H1 (cell line): Measurements from ENCODE around the gene PPARD. TPM values are rescaled to one million over a fixed set of nuclear protein-coding genes. Genes with fewer than 3 reads are reported as not detected.

Experiments used
- CTCF ChIA-PET: fragments of 300-600 bp; sonication (Branson Sonifier 250); formaldehyde crosslinking; loops from one replicate; lab custom pipeline; 2021; ENCODE audit not compliant: partially characterized antibody; lab: Charles Lee
- POLR2A ChIA-PET: fragments of 300-600 bp; sonication (Branson Sonifier 250); formaldehyde crosslinking; loops from one replicate; lab custom pipeline; 2021; ENCODE audit warnings: inconsistent platforms; ENCODE audit not compliant: partially characterized antibody; lab: Charles Lee
- DNase-seq, 2 experiments: peaks; one replicate each; pipeline versions ENCODE4 v3.0.0 to v3.0.0-alpha.2; 2010 to 2022; ENCODE audit warnings: low spot score in 2 of 2, low read depth in 1 of 2, mixed read lengths in 1 of 2
- FAIRE-seq: peaks from 2 replicates; lab custom pipeline; 2011; peaks lifted over from hg19 to GRCh38; lab: Jason Lieb, UNC
- H2AFZ ChIP-seq: 2 replicates; pipeline ENCODE4 v1.8.1; 2012; ENCODE audit warnings: low read length, inconsistent platforms
- H2AK5ac ChIP-seq: 2 replicates; pipeline ENCODE4 v1.6.1; 2013; ENCODE audit warnings: low read depth, low read length
- H2BK120ac ChIP-seq: replicated peaks from 2 replicates; pipeline ENCODE3; 2013; ENCODE audit warnings: low read depth, low read length, inconsistent platforms
- H2BK12ac ChIP-seq: 2 replicates; pipeline ENCODE4 v1.6.1; 2013; ENCODE audit warnings: low read depth, low read length
- H2BK15ac ChIP-seq: 2 replicates; pipeline ENCODE4 v1.6.1; 2013; ENCODE audit warnings: low read length
- H2BK20ac ChIP-seq: 2 replicates; pipeline ENCODE4 v1.6.1; 2013; ENCODE audit warnings: low read length
- H2BK5ac ChIP-seq: 2 replicates; pipeline ENCODE4 v1.6.1; 2013; ENCODE audit warnings: low read depth, low read length
- H3K14ac ChIP-seq: 2 replicates; pipeline ENCODE4 v1.6.1; 2013; ENCODE audit warnings: inconsistent platforms; ENCODE audit not compliant: insufficient read length
- H3K18ac ChIP-seq: 2 replicates; pipeline ENCODE4 v1.6.1; 2013; ENCODE audit warnings: low read length; ENCODE audit errors: extremely low read depth
- H3K23ac ChIP-seq: 2 replicates; pipeline ENCODE4 v1.6.1; 2013; ENCODE audit warnings: inconsistent platforms; ENCODE audit not compliant: insufficient read length
- H3K23me2 ChIP-seq: 2 replicates; pipeline ENCODE4 v1.6.1; 2013; ENCODE audit warnings: low read depth, low read length
- H3K27ac ChIP-seq: 2 replicates; pipeline ENCODE4 v1.6.1; 2011; ENCODE audit warnings: low read depth, low read length, inconsistent platforms
- H3K27me3 ChIP-seq, 4 experiments: replicated peaks in 1 of 4; 1 replicate in 1 of 4; 2 replicates in 3 of 4; pipeline versions ENCODE4 v1.6.1 to v1.8.1; 2011 to 2013; ENCODE audit warnings: low read length in 3 of 4, mild to moderate bottlenecking in 3 of 4, inconsistent platforms in 2 of 4, mixed read lengths in 2 of 4, moderate library complexity in 1 of 4; ENCODE audit not compliant: control insufficient read depth in 3 of 4, insufficient read depth in 3 of 4; ENCODE audit errors: extremely low read depth in 1 of 4
- H3K36me3 ChIP-seq, 4 experiments: 2 replicates each; pipeline versions ENCODE4 v1.6.1 to v1.8.1; 2011 to 2013; ENCODE audit warnings: mild to moderate bottlenecking in 4 of 4, low read length in 3 of 4, moderate library complexity in 2 of 4, control low read depth in 1 of 4, inconsistent platforms in 1 of 4; ENCODE audit not compliant: insufficient read depth in 4 of 4, control insufficient read depth in 2 of 4
- H3K4ac ChIP-seq: replicated peaks from 2 replicates; pipeline ENCODE3; 2013; ENCODE audit warnings: low read length, low read depth, mixed read lengths, inconsistent platforms; ENCODE audit not compliant: insufficient read length
- H3K4me1 ChIP-seq, 4 experiments: replicated peaks in 1 of 4; 1 replicate in 1 of 4; 2 replicates in 3 of 4; pipeline versions ENCODE4 v1.6.1 to v1.8.1; 2011 to 2013; ENCODE audit warnings: low read length in 3 of 4, inconsistent platforms in 2 of 4, mixed read lengths in 1 of 4; ENCODE audit not compliant: insufficient read depth in 4 of 4, control insufficient read depth in 3 of 4
- H3K4me2 ChIP-seq, 2 experiments: 2 replicates each; pipeline versions ENCODE4 v1.6.1 to v1.8.1; 2011 to 2013; ENCODE audit warnings: low read depth in 2 of 2, low read length in 2 of 2, control low read depth in 1 of 2, inconsistent platforms in 1 of 2, mild to moderate bottlenecking in 1 of 2; ENCODE audit not compliant: insufficient read depth in 1 of 2
- H3K4me3 ChIP-seq, 4 experiments: fragments of 200-600, 300-600 bp in 1 of 4; sonication (generic), shearing (Covaris generic), sonication (Bioruptor Twin) in 1 of 4; 2 replicates each; pipeline versions ENCODE4 v1.5.1 to v1.8.1; 2011 to 2016; ENCODE audit warnings: low read length in 4 of 4, low read depth in 3 of 4, control low read depth in 2 of 4, inconsistent platforms in 2 of 4, mild to moderate bottlenecking in 2 of 4, mixed read lengths in 1 of 4, moderate library complexity in 1 of 4; ENCODE audit not compliant: insufficient read depth in 2 of 4; ENCODE audit errors: extremely low read depth in 1 of 4
- H3K56ac ChIP-seq: replicated peaks from 2 replicates; pipeline ENCODE3; 2013; ENCODE audit warnings: low read depth, mild to moderate bottlenecking, mixed read lengths, low read length, inconsistent platforms; ENCODE audit not compliant: insufficient read length
- H3K79me1 ChIP-seq: 2 replicates; pipeline ENCODE4 v1.6.1; 2013; ENCODE audit warnings: low read depth, low read length, control low read depth
- H3K79me2 ChIP-seq, 2 experiments: 2 replicates each; pipeline versions ENCODE4 v1.6.1 to v1.8.1; 2012 to 2013; ENCODE audit warnings: low read length in 2 of 2, mild to moderate bottlenecking in 2 of 2, inconsistent platforms in 1 of 2; ENCODE audit not compliant: insufficient read depth in 2 of 2, control insufficient read depth in 1 of 2
- H3K9ac ChIP-seq, 4 experiments: replicated peaks in 1 of 4; 1 replicate in 1 of 4; 2 replicates in 3 of 4; pipeline versions ENCODE4 v1.6.1 to v1.8.1; 2011 to 2013; ENCODE audit warnings: low read depth in 3 of 4, low read length in 3 of 4, control low read depth in 2 of 4, mild to moderate bottlenecking in 2 of 4, moderate library complexity in 2 of 4, inconsistent platforms in 1 of 4; ENCODE audit errors: extremely low read depth in 1 of 4
- H3K9me3 ChIP-seq, 2 experiments: 2 replicates each; pipeline versions ENCODE4 v1.6.1 to v1.8.1; 2012 to 2013; ENCODE audit warnings: mild to moderate bottlenecking in 2 of 2, moderate library complexity in 2 of 2, control low read depth in 1 of 2, inconsistent platforms in 1 of 2, low read depth in 1 of 2, low read length in 1 of 2, mixed read lengths in 1 of 2; ENCODE audit not compliant: insufficient read depth in 2 of 2
- H4K20me1 ChIP-seq, 2 experiments: replicated peaks in 1 of 2; 2 replicates each; pipeline versions ENCODE3 to v1.8.1; 2011 to 2013; ENCODE audit warnings: inconsistent platforms in 2 of 2, low read length in 2 of 2, mild to moderate bottlenecking in 1 of 2; ENCODE audit not compliant: insufficient read depth in 2 of 2, control insufficient read depth in 1 of 2
- H4K5ac ChIP-seq: 2 replicates; pipeline ENCODE4 v1.6.1; 2013; ENCODE audit warnings: low read length, low read depth, mixed read lengths, inconsistent platforms; ENCODE audit not compliant: insufficient read length
- H4K8ac ChIP-seq: 2 replicates; pipeline ENCODE4 v1.8.0; 2013; ENCODE audit warnings: mild to moderate bottlenecking, moderate library complexity, low read length, inconsistent platforms; ENCODE audit not compliant: insufficient read depth; ENCODE audit errors: extremely low read depth
- H4K91ac ChIP-seq: replicated peaks from 2 replicates; pipeline ENCODE3; 2013; ENCODE audit warnings: low read length, mixed read lengths, inconsistent platforms; ENCODE audit not compliant: insufficient read length
- WGBS, 2 experiments: shearing (Covaris generic) in 1 of 2; methylation state at CpG; one replicate each; pipeline versions ENCODE4 v1.1.6 to v1.1.7; 2013 to 2015; ENCODE audit warnings: low lambda C conversion rate in 2 of 2, mixed read lengths in 2 of 2, inconsistent platforms in 1 of 2, low coverage in 1 of 2, missing lambda C conversion rate in 1 of 2; ENCODE audit not compliant: insufficient replicate concordance in 2 of 2, insufficient coverage in 1 of 2, insufficient read length in 1 of 2; ENCODE audit errors: extremely low coverage in 1 of 2, missing lambda C conversion rate in 1 of 2; 5-methylcytosine and 5-hydroxymethylcytosine counted together
- polyA plus RNA-seq, 7 experiments: library from polyadenylated mRNA; depleted of rRNA in 3 of 7; stranded (reverse) in 5 of 7; unstranded in 2 of 7; fragments of >200 nt in 5 of 7; fragments of 200-250 nt in 2 of 7; gene quantifications; 1 replicate in 5 of 7; 2 replicates in 1 of 7; 4 replicates in 1 of 7; pipeline versions ENCODE4 v1.2.1 to v1.2.3, GENCODE V29; 2011 to 2013; ENCODE audit warnings: missing spikeins in 2 of 7, mixed read lengths in 2 of 7
- total RNA-seq: library from RNA; stranded (reverse); fragmentation: NEBNext Ultra II Directional; extraction: Animal tissue kit (Norgen Biotek cat#: 25700); gene quantifications from 2 replicates; pipeline ENCODE4 v1.2.1, GENCODE V29; 2021

PPARD gene
- total and polyA plus RNA-seq, 2 of the 8 experiments (the other 6 are each of a cell fraction or from before 2014, with no cell fraction given), result 14.6 to 14.9 TPM

DNA sequence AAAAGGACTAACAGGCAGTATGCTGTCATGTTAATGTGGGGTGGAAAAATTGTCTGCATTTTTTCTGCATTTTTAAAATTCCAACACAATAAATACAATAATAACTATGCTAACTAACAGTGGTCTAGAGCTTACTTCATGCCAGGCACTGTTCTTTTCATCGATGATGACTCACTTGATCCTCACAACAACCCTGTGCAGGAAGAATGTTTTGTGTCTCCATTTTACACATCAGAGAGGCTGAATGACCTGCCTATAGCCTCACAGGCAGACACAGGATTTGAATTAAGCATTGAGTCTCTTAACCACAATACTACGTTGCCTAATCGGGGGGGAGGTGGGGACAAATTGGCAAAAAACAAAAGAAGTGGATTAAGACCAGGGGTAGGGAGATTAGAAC lies 82.9 kb downstream of the PPARD start:
- WGBS, 2 experiments, result 92% methylated on average over 3 of the region's 3 CpGs; no CpG with 5 or more reads in 1 of the 2 experiments
- ChIA-PET POLR2A (no interaction called here), CTCF (interaction anchor here (1.0 to 15.8 kb wide), 7 partner anchors 5 to 125 kb away, joined by 3 to 138 read pairs (median 6); partner anchors contain the start of gene PPARD)
- H3K4me1 ChIP-seq, result peaks cover 6 to 28% (median 16%) of the 10 kb centered on the region in 4 experiments
- H2AK5ac ChIP-seq, result 0 out of 2 replicates have a peak overlapping the region, but pooled peaks have one; percentile 29
- no peak overlapping the region for H2BK15ac ChIP-seq
- H3K79me2 ChIP-seq, result no peaks in the 10 kb centered on the region
- no peak overlapping the region for H2BK20ac ChIP-seq
- H3K4me2 ChIP-seq, result no peak overlapping the region; a peak in 1 of 4 replicates
- H3K27ac ChIP-seq, result 0 out of 2 replicates have a peak overlapping the region, but pooled peaks have one; percentile 9
- H4K8ac ChIP-seq, result no peak overlapping the region
- no peak overlapping the region for H3K18ac ChIP-seq
- H4K91ac ChIP-seq, result no peak overlapping the region
- FAIRE-seq (no peak), DNase-seq (no peak)
- H3K56ac ChIP-seq, result no peak overlapping the region
- no peak overlapping the region for H2BK120ac ChIP-seq
- no peak overlapping the region for H2AFZ ChIP-seq
- no peak overlapping the region for H3K14ac ChIP-seq
- no peaks in the 10 kb centered on the region for H3K9me3 ChIP-seq
- H3K4ac ChIP-seq, result no peak overlapping the region
- H3K9ac ChIP-seq, result no peak overlapping the region
- H4K20me1 ChIP-seq, result no peaks in the 10 kb centered on the region
- H2BK12ac ChIP-seq, result 0 out of 2 replicates have a peak overlapping the region, but pooled peaks have one; percentile 64
- H3K23me2 ChIP-seq, result no peaks in the 10 kb centered on the region
- H3K79me1 ChIP-seq, result no peaks in the 10 kb centered on the region
- no peak overlapping the region for H3K4me3 ChIP-seq
- peak overlapping the region; percentile 22 for H2BK5ac ChIP-seq
- peaks cover 0 to 4% (median 0%) of the 10 kb centered on the region in 4 experiments; a peak in 1 of 8 replicates for H3K36me3 ChIP-seq
- no peak overlapping the region for H4K5ac ChIP-seq
- no peaks in the 10 kb centered on the region for H3K27me3 ChIP-seq
- no peak overlapping the region for H3K23ac ChIP-seq
